ENCODE results near the gene JUNB.
"Not testable (repeated sequence)": the region's sequence is repeated elsewhere in the genome, so short reads cannot be mapped to it uniquely, and the experiment has no call there.

The JUNB gene

GRCh38 chr19:12815088-12815487, 23.8 kb downstream of the JUNB start:
- DNase-seq (ENCODE audit: extremely low read depth, low read depth): no peak
- no peak for TF ChIP-seq CTCF (IDR thresholded peaks at IDR 0.05; ENCODE audit: low read depth, low read length)

GRCh38 chr19:12817188-12817587, 25.9 kb downstream of the JUNB start:
- DNase-seq (ENCODE audit: extremely low read depth, low read depth): not testable (repeated sequence)

GRCh38 chr19:12817810-12818209, 26.5 kb downstream of the JUNB start:
- not testable (repeated sequence) for DNase-seq (ENCODE audit: extremely low read depth, low read depth)

GRCh38 chr19:12821761-12822160, 30.5 kb downstream of the JUNB start:
- DNase-seq (ENCODE audit: extremely low read depth, low read depth): no peak
- no peak for TF ChIP-seq CTCF (IDR thresholded peaks at IDR 0.05; ENCODE audit: low read depth, low read length)

- peak; percentile 31 for TF ChIP-seq CTCF (IDR thresholded peaks at IDR 0.05; ENCODE audit: low read depth, low read length)
- no peak for DNase-seq (ENCODE audit: extremely low read depth, low read depth)
Measured at GRCh38 chr19:12825254-12826131, 34.2 kb downstream of the JUNB start.

GRCh38 chr19:12828494-12828893, 37.2 kb downstream of the JUNB start:
- no peak for TF ChIP-seq CTCF (IDR thresholded peaks at IDR 0.05; ENCODE audit: low read depth, low read length)
- no peak for DNase-seq (ENCODE audit: extremely low read depth, low read depth)

- DNase-seq (ENCODE audit: extremely low read depth, low read depth): no peak
- no peak for TF ChIP-seq CTCF (IDR thresholded peaks at IDR 0.05; ENCODE audit: low read depth, low read length)
Measured at GRCh38 chr19:12833418-12833737, 42.1 kb downstream of the JUNB start.

GRCh38 chr19:12833738-12834565, 42.7 kb downstream of the JUNB start:
- no peak for DNase-seq (ENCODE audit: extremely low read depth, low read depth)
- TF ChIP-seq CTCF (IDR thresholded peaks at IDR 0.05; ENCODE audit: low read depth, low read length): no peak

All from AG09319 (cell line).